K562 (cell line): ENCODE results near the gene GSTM5. TPM values are rescaled to one million over a fixed set of nuclear protein-coding genes. Genes with fewer than 3 reads are reported as not detected.

ENCODE experiments used
- ATAC-seq: fragments of 200-7000 bp; cut with Tn5 transposase; 3 replicates; pipeline ENCODE4 v1.9.1; 2020; ENCODE audit warnings: moderate library complexity
- BruUV-seq: library from RNA; stranded (reverse); fragments of 400-500 nt; replicated peaks from 2 replicates; lab custom pipeline; 2021; lab: Mats Ljungman, UMichigan
- CTCF ChIA-PET: fragments of 300-600 bp; formaldehyde crosslinking; extraction: SDS; loops from one replicate; lab custom pipeline; 2021; ENCODE audit warnings: low intra/inter-chr PET ratio; lab: Yijun Ruan, JAX
- POLR2A ChIA-PET: fragments of 300-600, 350-650 bp; sonication (Branson Sonifier 250); formaldehyde crosslinking; extraction: SDS; loops from one replicate; lab custom pipeline; 2021; ENCODE audit warnings: antibody characterized with exemption, inconsistent platforms; lab: Yijun Ruan, JAX
- DNase-seq, 4 experiments: peaks; one replicate each; pipeline versions ENCODE4 v3.0.0 to v3.0.0-alpha.2; 2011 to 2018; ENCODE audit warnings: low spot score in 3 of 4, mixed read lengths in 3 of 4; ENCODE audit errors: extremely low read depth in 1 of 4
- FAIRE-seq: peaks from 2 replicates; lab custom pipeline; 2011; peaks lifted over from hg19 to GRCh38; lab: Jason Lieb, UNC
- H2AFZ ChIP-seq: 2 replicates; pipeline ENCODE4 v1.6.0; 2011; ENCODE audit warnings: low read depth, low read length, control low read depth, inconsistent platforms
- H3K27ac ChIP-seq: fragments of 200-600 bp; 3 replicates; pipeline ENCODE4 v1.8.0; 2011; ENCODE audit warnings: low read depth, mild to moderate bottlenecking, control low read depth, inconsistent platforms, low read length, moderate library complexity, mixed read lengths; ENCODE audit errors: extremely low read depth
- H3K27me3 ChIP-seq, 2 experiments: fragments of 300-600 bp in 1 of 2; 2 replicates in 1 of 2; 3 replicates in 1 of 2; pipeline versions ENCODE4 v1.6.0 to v1.8.0; 2011; ENCODE audit warnings: inconsistent platforms in 2 of 2, low read length in 2 of 2, mild to moderate bottlenecking in 1 of 2, mixed read lengths in 1 of 2, moderate library complexity in 1 of 2; ENCODE audit not compliant: control insufficient read depth in 2 of 2, insufficient read depth in 2 of 2
- H3K36me3 ChIP-seq: fragments of 300-600 bp; 3 replicates; pipeline ENCODE4 v1.8.0; 2011; ENCODE audit warnings: mild to moderate bottlenecking, low read length, inconsistent platforms; ENCODE audit not compliant: control insufficient read depth, insufficient read depth
- H3K4me1 ChIP-seq, 2 experiments: fragments of 200-600 bp in 1 of 2; replicated peaks in 1 of 2; 2 replicates in 1 of 2; 3 replicates in 1 of 2; pipeline versions ENCODE4 v1.5.1 to v1.8.0; 2011; ENCODE audit warnings: inconsistent platforms in 2 of 2, low read length in 2 of 2, mild to moderate bottlenecking in 1 of 2, mixed read lengths in 1 of 2, moderate library complexity in 1 of 2; ENCODE audit not compliant: control insufficient read depth in 2 of 2, insufficient read depth in 2 of 2
- H3K4me2 ChIP-seq: 2 replicates; pipeline ENCODE4 v1.6.1; 2011; ENCODE audit warnings: low read length, control low read depth, inconsistent platforms, mixed read lengths; ENCODE audit not compliant: insufficient read depth
- H3K4me3 ChIP-seq: fragments of 200-600 bp; sonication (generic), shearing (Covaris generic); 2 replicates; pipeline ENCODE4 v1.5.1; 2016; ENCODE audit warnings: control low read depth, inconsistent platforms
- H3K79me2 ChIP-seq: fragments of 200-600 bp; 3 replicates; pipeline ENCODE4 v1.8.0; 2011; ENCODE audit warnings: low read length, inconsistent platforms; ENCODE audit not compliant: control insufficient read depth, insufficient read depth
- H3K9ac ChIP-seq, 2 experiments: 2 replicates each; pipeline versions ENCODE4 v1.6.0 to v1.6.1; 2011; ENCODE audit warnings: low read depth in 2 of 2, low read length in 2 of 2, control low read depth in 1 of 2, inconsistent platforms in 1 of 2, mild to moderate bottlenecking in 1 of 2, mixed read lengths in 1 of 2; ENCODE audit not compliant: insufficient read depth in 1 of 2
- H3K9me1 ChIP-seq: one replicate; pipeline ENCODE4 v1.6.0; 2011; ENCODE audit warnings: inconsistent platforms, mild to moderate bottlenecking, low read length, moderate library complexity; ENCODE audit not compliant: control insufficient read depth, insufficient read depth
- H3K9me3 ChIP-seq: replicated peaks from 2 replicates; pipeline ENCODE4 v1.5.1; 2011; ENCODE audit warnings: low read depth, low read length, inconsistent platforms; ENCODE audit not compliant: control insufficient read depth, insufficient read depth
- H4K20me1 ChIP-seq: replicated peaks from 2 replicates; pipeline ENCODE4 v1.6.1; 2011; ENCODE audit warnings: low read length, inconsistent platforms, mixed read lengths; ENCODE audit not compliant: control insufficient read depth, insufficient read depth
- DDX20 ChIP-seq: fragments of 450-650 bp; IDR thresholded peaks from 2 replicates; pipeline ENCODE4 v1.6.1; 2016; ENCODE audit warnings: missing genetic modification characterization, low read depth, mild to moderate bottlenecking, missing compliant biosample characterization, moderate library complexity
- NR2C1 ChIP-seq, 2 experiments: fragments of 450-650 bp; IDR thresholded peaks; 2 replicates each; pipeline ENCODE4 v1.6.1; 2017; ENCODE audit warnings: mild to moderate bottlenecking in 2 of 2, antibody characterized with exemption in 1 of 2, inconsistent platforms in 1 of 2, missing compliant biosample characterization in 1 of 2, missing genetic modification characterization in 1 of 2
- POLR2AphosphoS5 ChIP-seq: IDR thresholded peaks from 2 replicates; pipeline ENCODE4 v1.6.1; 2011; ENCODE audit warnings: mild to moderate bottlenecking, low read depth, low read length, moderate library complexity; ENCODE audit not compliant: control insufficient read depth, insufficient read depth
- PTRF ChIP-seq: fragments of 450-650 bp; IDR thresholded peaks from 2 replicates; pipeline ENCODE4 v1.6.1; 2016; ENCODE audit warnings: mild to moderate bottlenecking, missing genetic modification characterization, missing compliant biosample characterization
- ZNF274 ChIP-seq: IDR thresholded peaks from 2 replicates; pipeline ENCODE4 v1.6.1; 2011; ENCODE audit warnings: low read depth, mild to moderate bottlenecking, low read length, moderate library complexity, borderline replicate concordance
- ZNF699 ChIP-seq: fragments of 250-450 bp; sonication (Bioruptor Pico); IDR thresholded peaks from 2 replicates; pipeline ENCODE4 v1.8.0; 2021; ENCODE audit warnings: mild to moderate bottlenecking, moderate library complexity; ENCODE audit not compliant: insufficient replicate concordance
- WGBS: fragments of 100-300 bp; shearing (Covaris generic); methylation state at CpG from one replicate; pipeline ENCODE4 v1.1.6; 2016; ENCODE audit warnings: low coverage, mixed read lengths; ENCODE audit not compliant: insufficient coverage; ENCODE audit errors: missing lambda C conversion rate; 5-methylcytosine and 5-hydroxymethylcytosine counted together
- in situ Hi-C: fragments of 300-500 bp; cut with MboI; formaldehyde crosslinking; loops from 4 replicates; pipeline ENCODE4 v1.15.0; 2018; ENCODE audit warnings: inconsistent platforms, mixed read lengths
- intact Hi-C: fragments of 100-400 bp; cut with micrococcal nuclease; formaldehyde crosslinking; loops from 2 replicates; pipeline ENCODE4 v1.14.2; 2022
- polyA plus RNA-seq, 8 experiments: library from polyadenylated mRNA; depleted of rRNA in 4 of 8; stranded (reverse) in 5 of 8; unstranded in 3 of 8; fragments of >200 nt; fragmentation: Nextera tagmentation in 2 of 8; fragmentation: Illumina TruSeq in 1 of 8; extraction: Ambion mirVana in 2 of 8; extraction: Trizol in 1 of 8; gene quantifications; 2 replicates each; pipeline versions ENCODE4 v1.2.1 to v1.2.3, GENCODE V29; 2011 to 2014; ENCODE audit warnings: inconsistent platforms in 1 of 8, missing spikeins in 1 of 8
- total RNA-seq, 7 experiments: library from RNA; depleted of rRNA in 6 of 7; stranded (reverse); fragments of >200 nt in 6 of 7; fragmentation: Illumina TruSeq in 2 of 7; extraction: Trizol in 2 of 7; gene quantifications; 2 replicates each; pipeline versions ENCODE4 v1.2.1 to v1.2.3, GENCODE V29; 2011 to 2021; ENCODE audit warnings: low replicate concordance in 1 of 7

The GSTM5 gene
- total and polyA plus RNA-seq, 9 of the 15 experiments (the other 6 are each of a cell fraction or from before 2014, with no cell fraction given) = not detected

DNA sequence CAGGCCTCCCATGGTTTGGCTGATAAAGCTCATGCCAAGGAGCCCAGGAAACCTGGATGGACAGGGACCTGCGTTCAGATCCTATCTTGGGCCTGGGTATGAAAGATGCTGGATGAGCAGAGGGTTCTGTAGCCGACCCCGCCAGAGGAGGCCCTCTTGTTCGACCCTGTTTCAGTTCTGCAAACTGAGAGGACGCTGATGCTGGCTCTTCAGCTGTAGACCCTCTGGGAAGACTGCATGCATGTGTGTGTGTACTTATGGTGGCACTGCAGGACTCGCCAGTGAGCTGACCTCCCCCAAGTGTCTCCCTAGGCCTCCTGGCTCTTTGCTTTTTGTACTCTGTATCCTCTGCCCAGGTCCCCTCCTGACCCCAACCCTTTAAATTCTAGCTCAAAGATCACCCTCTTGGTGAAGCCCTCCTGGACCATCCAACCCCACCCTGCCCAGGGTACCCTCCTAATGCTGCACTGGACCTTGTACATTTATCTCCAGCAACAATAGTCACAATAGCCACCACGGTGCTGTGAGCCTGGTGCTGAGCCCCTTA is 50.1 kb downstream of the GSTM5 start:
- BruUV-seq = no TSS peak
- H3K9ac ChIP-seq = no peak overlapping the region; a peak in 1 of 4 replicates

DNA sequence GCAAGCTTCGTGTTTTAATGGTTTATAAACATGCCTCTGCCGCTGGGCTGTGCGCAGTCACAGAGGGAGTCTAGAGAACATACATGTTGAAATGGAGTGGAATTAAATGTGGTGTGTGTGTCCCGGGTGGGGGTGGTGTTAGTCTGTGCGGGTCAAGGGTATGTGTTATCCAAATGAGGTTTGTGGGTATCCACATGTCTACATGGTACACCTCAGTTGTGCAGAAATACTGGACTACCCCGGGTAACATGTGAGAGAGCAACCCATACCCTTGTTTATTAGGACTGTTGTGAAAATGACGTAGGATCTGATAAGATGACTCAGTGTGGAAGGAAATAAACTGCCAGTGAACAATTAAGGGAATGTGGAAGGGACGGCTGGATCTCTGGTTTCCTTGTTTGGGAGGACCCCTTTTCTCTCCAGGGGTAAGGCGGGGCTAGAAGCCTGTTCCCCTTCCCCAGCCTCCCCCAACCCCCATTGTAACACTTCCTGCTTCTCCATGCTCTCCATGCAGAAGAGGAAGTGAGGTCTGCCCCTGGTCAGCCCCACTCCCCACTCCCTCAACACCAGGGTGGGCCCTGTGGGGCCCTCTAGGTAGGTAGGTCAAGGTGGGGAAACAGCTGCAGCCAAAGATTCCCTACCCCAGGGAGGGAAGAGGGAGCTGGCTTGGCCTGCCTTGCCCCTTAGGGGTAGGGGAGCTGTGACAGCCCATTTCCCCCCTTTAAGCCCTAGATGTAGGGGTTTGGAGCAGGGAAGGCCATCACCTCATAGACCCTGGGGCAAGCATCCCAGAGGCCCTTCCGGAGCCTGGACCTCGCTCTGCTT is 51.0 kb downstream of the GSTM5 start:
- Histone ChIP-seq H3K9me3 (no peaks in the 10 kb centered on the region), H3K4me2 (peak overlapping the region; percentile 53), H3K4me3 (no peak overlapping the region), H3K79me2 (no peaks in the 10 kb centered on the region), H3K27me3 (peaks cover 3 to 5% of the 10 kb centered on the region in 2 experiments; a peak in 3 of 5 replicates), H3K9me1 (no peaks in the 10 kb centered on the region), H3K27ac (peak overlapping the region; percentile 71; the same call in 2 of the 3 replicates), H3K36me3 (no peaks in the 10 kb centered on the region), H3K4me1 (peaks cover 27 to 29% of the 10 kb centered on the region in 2 experiments), H4K20me1 (no peaks in the 10 kb centered on the region), H3K9ac (peak overlapping the region in 1 of 2 experiments; percentile 62; a peak in 2 of 4 replicates), H2AFZ (peak overlapping the region; percentile 93)
- intact Hi-C loops (no loop called here), in situ Hi-C loops (loop anchor here (5.0 kb wide), 1 partner anchor 216 kb away; the partner anchor contains the start of gene GNAI3)
- ATAC-seq = peak; percentile 31
- no TSS peak for BruUV-seq
- peak; percentile 82 for FAIRE-seq
- ChIA-PET POLR2A (interaction anchor here (1.0 kb wide), 1 partner anchor 214 kb away, joined by 3 read pairs; no protein-coding TSS in a partner anchor), CTCF (no interaction called here)
- 54% methylated on average over 11 of the region's 11 CpGs for WGBS
- DNase-seq = peak; percentile 34 to 76 (median 64)
- TF ChIP-seq DDX20 (tag) (peak; percentile 43; the same call in 1 of the 2 replicates), NR2C1 (IDR thresholded peaks at IDR 0.05) (peak; percentile 30; the same call in 1 of the 2 replicates), NR2C1 (tag; IDR thresholded peaks at IDR 0.05) (no peak), POLR2AphosphoS5 (no peak), PTRF (tag) (0 out of 2 replicates have a peak, but pooled peaks have one; percentile 32)

More for the DNA sequence above, 50.1 kb downstream of the GSTM5 start:
- WGBS = 56% methylated on average over 7 of the region's 7 CpGs
- Histone ChIP-seq H2AFZ (peak overlapping the region; percentile 93; the same call in 1 of the 2 replicates), H3K4me3 (no peak overlapping the region), H3K4me2 (no peak overlapping the region), H3K9me1 (no peaks in the 10 kb centered on the region), H3K9me3 (no peaks in the 10 kb centered on the region), H3K27ac (no peak overlapping the region), H3K36me3 (no peaks in the 10 kb centered on the region), H3K27me3 (no peaks in the 10 kb centered on the region), H4K20me1 (no peaks in the 10 kb centered on the region)
- FAIRE-seq (no peak), DNase-seq (no peak), ATAC-seq (no peak)
- intact Hi-C loops = no loop called here
- in situ Hi-C loops = loop anchor here (5.0 kb wide), 1 partner anchor 215 kb away; the partner anchor contains the start of gene GNAI3
- ChIA-PET CTCF (no interaction called here), POLR2A (interaction anchor here (1.2 kb wide), 1 partner anchor 8 kb away, joined by 3 read pairs; no protein-coding TSS in a partner anchor)
- TF ChIP-seq ZNF699 (CRISPR knock-in tag) (no peak), ZNF274 (no peak)
- TF ChIP-seq, all 486 proteins: peak for 0
- H3K79me2 ChIP-seq = no peaks in the 10 kb centered on the region
- peaks cover 23 to 29% of the 10 kb centered on the region in 2 experiments for H3K4me1 ChIP-seq
